Activated T-cell treated with anti-CD3 and anti-CD28 coated beads, Interleukin-2, amount 50 U/mL, for 4 hours (primary cell): ENCODE data around the gene MAN1C1. TPM values are rescaled to one million over a fixed set of nuclear protein-coding genes. Genes with fewer than 3 reads are reported as not detected.
A peak's percentile ranks its signal among the peaks of the same experiment; 100 is the strongest.

Experiments used
- ATAC-seq, 2 donors: fragments of 200-7000 bp; cut with Tn5 transposase; one replicate each; pipeline ENCODE4 v1.10.0; 2021
- DNase-seq: peaks from one replicate; pipeline ENCODE4 v3.0.0-alpha.2; 2020
- H3K27me3 Mint-ChIP-seq: one replicate; pipeline ENCODE4 v1.8.0; 2021; ENCODE audit warnings: low read depth, mixed read lengths
- H3K36me3 Mint-ChIP-seq: one replicate; pipeline ENCODE4 v1.8.0; 2022; ENCODE audit warnings: mixed read lengths; ENCODE audit not compliant: insufficient read depth
- H3K4me1 Mint-ChIP-seq: one replicate; pipeline ENCODE4 v1.8.0; 2021; ENCODE audit warnings: low read depth, mixed read lengths
- H3K4me3 Mint-ChIP-seq: one replicate; pipeline ENCODE4 v1.8.0; 2021; ENCODE audit warnings: mild to moderate bottlenecking, moderate library complexity, mixed read lengths
- H3K9me3 Mint-ChIP-seq: one replicate; pipeline ENCODE4 v1.8.0; 2021; ENCODE audit warnings: mixed read lengths
- total RNA-seq, 3 donors: library from RNA; stranded (reverse); gene quantifications; one replicate each; pipeline ENCODE4 v1.2.1, GENCODE V29; 2021

The MAN1C1 gene
- total RNA-seq, 3 donors from 2014 or later: 2.7 to 5.7 (median 3.1) TPM

DNA sequence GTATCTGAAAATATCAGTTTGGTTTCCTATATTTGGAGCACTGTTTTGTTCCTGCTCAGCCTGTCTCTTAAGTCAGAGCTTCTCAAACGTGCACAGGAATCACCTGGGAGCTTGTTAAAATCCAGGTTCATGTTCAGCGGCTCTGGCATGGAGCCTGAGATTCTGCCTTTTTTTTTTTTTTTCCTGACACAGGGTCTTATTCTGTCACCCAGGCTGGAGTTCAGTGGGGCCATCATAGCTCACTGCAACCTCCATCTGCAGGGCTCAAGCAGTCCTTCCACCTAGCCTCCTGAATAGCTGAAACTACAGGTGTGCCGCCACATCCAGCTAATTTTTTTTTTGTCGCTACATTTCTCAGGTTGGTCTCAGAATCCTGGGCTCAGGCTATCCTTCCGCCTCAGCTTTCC is 171.2 kb downstream of the MAN1C1 start:
- H3K4me1 Mint-ChIP-seq: no peaks in the 10 kb centered on the region
- DNase-seq (no peak), ATAC-seq (no peak)
- no peak overlapping the region for H3K4me3 Mint-ChIP-seq
- peaks cover 8% of the 10 kb centered on the region for H3K36me3 Mint-ChIP-seq
- no peaks in the 10 kb centered on the region for H3K27me3 Mint-ChIP-seq
- no peaks in the 10 kb centered on the region for H3K9me3 Mint-ChIP-seq

GRCh38 chr1:25790472-25790871 is 173.9 kb downstream of the MAN1C1 start:
- ATAC-seq (no peak), DNase-seq (no peak)
- Mint-ChIP-seq H3K9me3 (no peaks in the 10 kb centered on the region), H3K4me3 (no peak overlapping the region), H3K27me3 (no peaks in the 10 kb centered on the region), H3K4me1 (peaks cover 8% of the 10 kb centered on the region), H3K36me3 (peaks cover 3% of the 10 kb centered on the region)

DNA sequence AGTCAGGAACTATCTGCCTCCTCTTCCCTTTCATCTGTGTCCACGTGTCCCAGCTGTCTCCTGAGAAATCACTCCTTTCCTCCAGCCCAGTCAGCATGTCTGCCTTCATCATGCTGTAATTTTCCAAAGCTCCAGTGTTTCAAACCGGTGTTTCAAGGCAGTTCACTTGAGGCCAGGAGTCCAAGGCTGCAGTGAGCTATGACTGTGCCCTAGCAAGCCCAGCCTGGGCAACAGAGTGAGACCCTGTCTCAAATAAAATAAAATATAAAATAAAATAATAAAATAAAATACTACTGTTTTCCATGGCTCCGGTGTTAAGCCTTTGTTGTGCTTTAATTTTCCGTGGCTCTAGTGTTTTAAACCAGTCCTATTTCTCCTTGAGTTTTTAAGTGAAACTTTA is 175.5 kb downstream of the MAN1C1 start:
- peaks cover 24% of the 10 kb centered on the region for H3K4me1 Mint-ChIP-seq
- H3K27me3 Mint-ChIP-seq: no peaks in the 10 kb centered on the region
- no peaks in the 10 kb centered on the region for H3K9me3 Mint-ChIP-seq
- ATAC-seq (no peak), DNase-seq (no peak)
- H3K4me3 Mint-ChIP-seq: no peak overlapping the region
- H3K36me3 Mint-ChIP-seq: peaks cover 3% of the 10 kb centered on the region

DNA sequence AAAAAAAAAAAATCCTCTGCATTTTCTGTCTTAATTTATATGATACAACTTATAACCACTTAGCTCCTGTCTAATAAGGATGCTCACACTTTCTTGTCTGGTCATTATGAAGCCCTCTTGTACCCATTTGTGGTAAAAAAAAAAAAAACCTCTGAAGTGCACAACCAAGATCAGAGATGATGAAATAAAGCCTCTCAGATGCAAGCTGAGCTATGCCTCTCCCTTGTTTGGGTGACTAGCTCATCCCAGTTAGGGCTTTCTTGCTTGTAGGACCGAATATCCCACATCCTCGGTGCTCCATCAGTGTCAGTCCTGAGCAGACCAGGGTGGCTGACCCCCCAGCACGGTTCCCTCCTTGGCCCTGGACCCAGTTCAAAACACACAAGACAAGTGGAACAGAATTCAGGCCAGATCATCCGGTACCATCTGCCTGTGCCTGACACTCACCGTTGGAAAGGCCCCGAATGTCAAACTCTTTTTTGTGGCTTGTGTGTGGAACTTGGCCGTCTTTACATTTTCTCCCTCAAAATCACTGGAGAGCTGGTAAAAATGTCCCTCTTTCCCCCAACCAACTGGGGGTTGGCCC is 177.1 kb downstream of the MAN1C1 start:
- Mint-ChIP-seq H3K9me3 (no peaks in the 10 kb centered on the region), H3K4me1 (peaks cover 39% of the 10 kb centered on the region), H3K27me3 (no peaks in the 10 kb centered on the region), H3K4me3 (no peak overlapping the region), H3K36me3 (peaks cover 3% of the 10 kb centered on the region)
- DNase-seq: no peak
- ATAC-seq: no peak

DNA sequence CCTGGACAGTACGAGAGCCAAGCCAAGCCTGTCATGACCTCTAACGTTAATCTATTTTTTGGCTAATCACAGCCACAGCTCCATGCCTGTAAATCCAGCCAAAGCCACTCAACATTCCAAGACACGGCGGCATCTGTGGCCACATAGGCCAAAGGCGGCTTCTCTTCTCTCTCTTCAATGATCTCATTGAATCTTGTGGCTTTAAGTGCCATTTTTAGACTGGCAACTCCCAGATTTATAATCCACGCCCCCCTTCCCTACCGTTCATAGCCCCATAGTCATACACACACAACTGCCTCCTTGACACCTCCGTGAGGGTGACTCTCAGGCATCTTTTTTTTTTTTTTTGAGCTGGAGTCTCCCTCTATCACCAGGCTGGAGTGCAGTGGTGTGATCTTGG is 177.7 kb downstream of the MAN1C1 start:
- peaks cover 41% of the 10 kb centered on the region for H3K4me1 Mint-ChIP-seq
- H3K36me3 Mint-ChIP-seq: peaks cover 3% of the 10 kb centered on the region
- ATAC-seq (no peak), DNase-seq (no peak)
- H3K4me3 Mint-ChIP-seq: no peak overlapping the region
- no peaks in the 10 kb centered on the region for H3K9me3 Mint-ChIP-seq
- no peaks in the 10 kb centered on the region for H3K27me3 Mint-ChIP-seq

DNA sequence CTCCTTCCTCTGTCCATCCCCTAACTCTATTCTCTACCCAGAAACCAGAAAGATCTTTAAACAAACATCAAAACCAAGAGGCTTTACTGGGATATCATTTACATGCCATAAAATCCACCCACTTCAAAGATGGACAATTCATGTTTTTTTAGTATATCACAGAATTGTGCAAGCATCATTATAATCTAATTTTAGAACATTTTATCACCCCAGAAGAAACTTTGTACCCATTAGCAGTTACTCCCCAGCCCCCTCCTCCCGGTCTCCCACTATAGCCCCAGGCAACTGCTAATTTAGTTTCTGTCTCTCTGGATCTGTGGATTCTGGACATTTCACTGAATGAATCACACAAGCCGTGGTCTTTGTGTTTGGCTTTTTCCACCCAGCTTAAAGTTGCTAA is 178.6 kb downstream of the MAN1C1 start:
- no peaks in the 10 kb centered on the region for H3K9me3 Mint-ChIP-seq
- H3K27me3 Mint-ChIP-seq: no peaks in the 10 kb centered on the region
- no peaks in the 10 kb centered on the region for H3K36me3 Mint-ChIP-seq
- peaks cover 43% of the 10 kb centered on the region for H3K4me1 Mint-ChIP-seq
- no peak overlapping the region for H3K4me3 Mint-ChIP-seq
- no peak for ATAC-seq
- DNase-seq: no peak

DNA sequence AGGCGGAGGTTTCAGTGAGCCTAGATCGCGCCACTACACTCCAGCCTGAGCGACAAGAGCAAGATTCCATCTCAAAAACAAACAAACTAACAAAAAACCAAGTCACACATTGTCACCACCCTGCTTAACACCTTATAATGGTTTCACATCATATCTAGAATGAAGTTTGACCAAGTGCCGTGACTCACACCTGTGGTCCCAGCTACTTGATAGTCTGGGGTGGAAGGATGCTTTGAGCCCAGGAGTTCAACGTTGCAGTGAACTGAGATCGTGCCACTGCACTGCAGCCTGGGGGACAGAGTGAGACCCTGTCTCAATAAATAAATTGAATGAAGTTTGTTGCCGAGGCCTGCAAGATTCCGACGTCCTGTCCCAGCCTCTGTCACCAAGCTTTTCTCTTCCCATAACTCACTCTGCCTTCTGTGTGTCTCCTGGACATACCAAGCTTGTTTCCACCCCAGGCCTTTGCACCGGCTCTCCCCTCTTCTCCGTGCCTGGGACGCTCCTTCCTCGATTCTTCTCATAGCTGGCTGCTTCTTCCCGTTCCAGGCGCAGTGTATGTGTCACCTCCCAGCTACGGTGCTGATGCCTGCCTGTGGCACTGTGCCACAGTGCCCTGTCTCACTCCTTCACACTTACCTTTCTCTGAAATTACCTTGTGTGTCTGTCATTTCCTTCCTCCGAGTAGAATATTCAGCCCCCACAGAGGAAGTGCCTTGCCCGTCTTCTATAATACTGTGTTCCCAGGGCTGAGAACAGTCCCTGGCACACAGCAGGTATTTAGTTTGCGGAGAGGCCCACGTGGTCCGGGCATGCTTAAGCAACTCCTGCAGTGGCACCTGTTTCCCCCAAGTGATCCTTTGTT is 179.6 kb downstream of the MAN1C1 start:
- H3K4me1 Mint-ChIP-seq: peaks cover 50% of the 10 kb centered on the region
- ATAC-seq (peak; percentile 36 to 42), DNase-seq (peak; percentile 35)
- H3K36me3 Mint-ChIP-seq: no peaks in the 10 kb centered on the region
- no peaks in the 10 kb centered on the region for H3K27me3 Mint-ChIP-seq
- no peaks in the 10 kb centered on the region for H3K9me3 Mint-ChIP-seq
- H3K4me3 Mint-ChIP-seq: peak overlapping the region; percentile 64

DNA sequence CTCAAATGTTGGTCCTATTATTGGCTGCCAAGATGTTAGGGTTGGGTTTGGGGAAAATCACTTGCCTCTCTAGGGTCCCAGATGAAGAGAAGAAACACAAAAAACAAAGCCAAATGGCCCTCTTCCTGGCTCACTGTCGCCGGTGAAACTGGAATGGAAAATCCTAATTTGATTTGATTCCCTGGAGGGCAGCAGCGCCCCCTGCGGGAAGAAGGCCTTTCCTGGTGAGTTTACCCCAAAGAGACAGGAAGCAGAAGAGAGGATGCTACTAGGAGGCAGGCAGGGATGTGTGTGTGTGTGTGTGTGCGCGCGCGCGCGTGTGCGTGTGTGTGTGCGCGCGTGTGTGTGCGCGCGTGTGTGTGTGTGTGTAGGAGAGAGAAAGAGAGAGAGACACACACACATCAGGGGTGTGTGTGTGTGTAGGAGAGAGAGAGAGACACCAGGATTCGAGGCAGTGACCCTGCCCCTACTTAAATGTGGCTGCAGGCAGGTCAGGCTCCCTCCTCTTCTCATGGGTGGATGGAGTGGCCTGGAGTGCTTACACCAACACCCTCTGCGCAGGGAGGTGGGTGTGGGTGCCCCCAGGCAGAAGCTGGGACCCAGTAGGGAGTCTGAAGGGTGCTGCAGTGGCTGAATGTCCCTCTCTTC is 180.3 kb downstream of the MAN1C1 start:
- no peaks in the 10 kb centered on the region for H3K36me3 Mint-ChIP-seq
- no peaks in the 10 kb centered on the region for H3K27me3 Mint-ChIP-seq
- peak; percentile 47 to 48 for ATAC-seq
- H3K9me3 Mint-ChIP-seq: no peaks in the 10 kb centered on the region
- peaks cover 52% of the 10 kb centered on the region for H3K4me1 Mint-ChIP-seq
- H3K4me3 Mint-ChIP-seq: peak overlapping the region; percentile 64
- DNase-seq: peak; percentile 84

DNA sequence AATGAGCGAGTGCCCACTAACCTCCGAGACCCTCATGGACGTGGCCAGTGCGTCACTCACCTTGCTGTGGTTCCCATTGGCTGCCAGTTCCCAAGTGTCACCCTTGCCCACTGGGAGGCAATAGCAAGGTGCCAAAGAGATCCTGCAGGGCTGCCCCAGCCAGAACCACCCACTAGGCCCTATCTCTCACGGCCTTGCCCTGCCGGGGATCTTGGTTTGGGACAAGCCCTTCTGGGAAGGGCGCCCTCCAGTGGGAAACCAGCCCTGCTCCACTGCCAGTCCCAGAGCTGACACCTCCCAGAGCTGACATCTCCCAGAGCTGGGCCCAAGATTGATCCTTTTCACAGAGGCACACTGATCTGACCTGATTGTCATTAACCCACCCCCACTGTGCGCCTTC is 181.3 kb downstream of the MAN1C1 start:
- no peak overlapping the region for H3K4me3 Mint-ChIP-seq
- no peaks in the 10 kb centered on the region for H3K27me3 Mint-ChIP-seq

DNA sequence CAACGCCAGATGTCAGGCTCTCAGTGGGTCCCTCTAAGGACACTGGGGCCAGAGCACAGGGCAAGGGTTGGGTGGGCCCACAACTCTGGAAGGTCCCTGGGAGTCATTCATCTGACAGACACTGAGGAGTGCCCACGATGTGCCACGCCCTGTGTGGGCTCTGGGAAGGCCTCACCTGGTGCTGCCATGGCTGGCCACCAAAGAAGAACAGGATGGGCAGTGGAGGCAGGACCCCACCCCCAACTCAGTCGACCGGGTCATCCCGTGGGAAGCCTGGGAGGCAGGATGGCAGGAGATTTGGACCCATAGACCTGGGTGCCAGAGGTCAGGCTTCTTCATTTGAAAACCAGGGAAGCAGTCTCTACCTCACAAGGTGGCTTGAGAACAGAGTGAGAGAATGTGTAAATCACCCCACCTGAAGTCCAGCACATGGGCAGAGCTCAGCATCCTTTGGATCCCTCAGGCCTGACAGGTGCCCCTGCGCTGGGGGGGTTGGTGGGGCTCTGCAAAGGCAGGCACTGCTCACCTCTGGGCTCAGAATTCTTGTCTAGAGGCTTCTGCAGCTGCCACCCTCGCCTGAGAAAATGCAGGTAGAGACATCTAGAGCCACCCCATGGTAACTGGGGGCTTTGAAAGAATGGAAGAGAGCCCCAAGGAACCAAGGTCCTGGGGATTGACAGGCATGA is 182.2 kb downstream of the MAN1C1 start:
- H3K4me1 Mint-ChIP-seq: peaks cover 63% of the 10 kb centered on the region
- peak overlapping the region; percentile 71 for H3K4me3 Mint-ChIP-seq

More for the DNA sequence above, 181.3 kb downstream of the MAN1C1 start:
- peaks cover 62% of the 10 kb centered on the region for H3K4me1 Mint-ChIP-seq
- no peaks in the 10 kb centered on the region for H3K36me3 Mint-ChIP-seq
- ATAC-seq: no peak
- H3K9me3 Mint-ChIP-seq: no peaks in the 10 kb centered on the region
- DNase-seq: no peak

DNA sequence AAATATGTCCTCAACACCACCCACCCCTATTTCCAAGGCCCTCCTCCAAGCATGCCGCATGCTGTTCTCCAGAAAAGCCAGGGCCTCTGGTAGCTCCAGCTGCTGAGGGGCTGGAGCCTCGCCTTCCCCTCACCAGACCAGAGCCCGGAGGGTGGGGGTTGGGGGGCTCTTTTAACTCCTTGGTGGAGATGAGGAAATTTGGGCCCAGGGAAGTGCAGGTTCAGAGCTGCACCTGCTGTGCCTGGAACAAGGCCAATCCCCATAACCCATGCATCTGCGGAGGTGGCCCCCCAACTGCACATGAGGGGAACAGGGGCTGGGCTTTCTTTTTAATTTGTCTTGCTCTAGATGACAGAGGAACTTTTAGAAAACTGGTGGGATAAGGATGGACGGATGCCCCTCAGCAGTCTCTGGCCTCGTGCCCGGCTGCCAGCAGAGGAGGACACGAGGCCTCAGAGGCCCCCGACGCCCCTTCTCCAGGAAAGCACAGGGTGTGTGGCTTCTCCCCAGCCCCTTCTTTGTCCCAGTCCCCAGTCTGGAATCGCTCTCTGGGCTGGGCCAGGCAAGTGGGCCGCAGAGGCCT is 182.9 kb downstream of the MAN1C1 start:
- ATAC-seq: no peak
- no peak for DNase-seq
- H3K4me1 Mint-ChIP-seq: peaks cover 66% of the 10 kb centered on the region
- no peaks in the 10 kb centered on the region for H3K27me3 Mint-ChIP-seq
- H3K4me3 Mint-ChIP-seq: peak overlapping the region; percentile 71
- no peaks in the 10 kb centered on the region for H3K9me3 Mint-ChIP-seq
- no peaks in the 10 kb centered on the region for H3K36me3 Mint-ChIP-seq

More for the DNA sequence above, 182.2 kb downstream of the MAN1C1 start:
- ATAC-seq: no peak
- no peaks in the 10 kb centered on the region for H3K36me3 Mint-ChIP-seq
- DNase-seq: no peak
- no peaks in the 10 kb centered on the region for H3K27me3 Mint-ChIP-seq
- H3K9me3 Mint-ChIP-seq: no peaks in the 10 kb centered on the region

DNA sequence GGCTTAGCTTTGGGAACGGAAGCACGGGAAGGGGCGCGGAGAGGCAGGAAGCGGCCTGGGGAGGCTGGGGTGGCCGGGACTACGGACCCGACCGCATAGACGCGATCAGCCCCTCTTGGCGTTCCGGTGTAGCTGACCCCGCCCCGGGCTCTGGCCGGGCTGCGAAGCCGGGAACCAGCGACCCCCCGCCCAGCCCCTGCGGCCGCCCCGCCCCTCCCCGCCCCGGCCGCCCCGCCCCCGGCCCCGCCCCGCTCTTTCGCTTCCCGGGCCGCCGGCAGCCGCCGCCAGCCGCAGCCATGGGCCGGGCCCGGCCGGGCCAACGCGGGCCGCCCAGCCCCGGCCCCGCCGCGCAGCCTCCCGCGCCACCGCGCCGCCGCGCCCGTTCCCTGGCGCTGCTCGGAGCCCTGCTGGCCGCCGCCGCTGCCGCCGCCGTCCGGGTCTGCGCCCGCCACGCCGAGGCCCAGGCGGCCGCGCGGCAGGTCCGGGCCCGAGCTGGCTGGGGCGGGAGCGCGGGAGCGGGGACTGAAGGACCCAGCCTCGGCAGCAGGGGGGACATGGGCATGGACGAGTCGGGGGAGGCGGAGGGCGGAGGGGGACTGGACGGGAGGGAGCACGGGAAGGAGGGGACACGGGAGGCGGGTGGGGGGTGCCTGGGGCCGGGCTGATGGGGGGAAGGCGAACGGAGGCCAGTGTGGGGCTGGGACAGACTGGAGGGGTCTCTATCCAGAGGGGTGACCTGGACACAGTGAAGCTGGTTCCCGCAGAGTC is 183.5 kb downstream of the MAN1C1 start, which contains the start of gene SELENON:
Gene SELENON, plus strand, starts transcription at position 259 of the 768 bp plus-strand sequence. Its CDS starts 38 bp downstream, at position 297.
- DNase-seq: no peak
- H3K4me3 Mint-ChIP-seq: peak within 1 kb of the TSS; percentile 81
- peaks cover 66% of the 10 kb centered on the region for H3K4me1 Mint-ChIP-seq
- ATAC-seq: peak; percentile 58 to 67
- H3K36me3 Mint-ChIP-seq: no peaks in the 10 kb centered on the region
- H3K27me3 Mint-ChIP-seq: no peaks in the 10 kb centered on the region
- no peaks in the 10 kb centered on the region for H3K9me3 Mint-ChIP-seq

GRCh38 chr1:25800703-25801377 is 184.2 kb downstream of the MAN1C1 start:
- Mint-ChIP-seq H3K27me3 (no peaks in the 10 kb centered on the region), H3K9me3 (no peaks in the 10 kb centered on the region), H3K4me3 (peak overlapping the region; percentile 81), H3K36me3 (peaks cover 2% of the 10 kb centered on the region), H3K4me1 (peaks cover 61% of the 10 kb centered on the region)
- DNase-seq (no peak), ATAC-seq (no peak)
